GM08714 (cell line): ENCODE results near the gene ABR.
"Not testable (repeated sequence)": the region's sequence is repeated elsewhere in the genome, so short reads cannot be mapped to it uniquely, and the experiment has no call there.

ENCODE experiments used
- H3K4me3 ChIP-seq: fragments of 200-500 bp; sonication (Bioruptor generic); 2 replicates; pipeline ENCODE4 v1.5.1; 2014; ENCODE audit warnings: mild to moderate bottlenecking, low read length, inconsistent platforms
- ZNF274 ChIP-seq: IDR thresholded peaks from 2 replicates; pipeline ENCODE4 v1.6.1; 2012; ENCODE audit warnings: mild to moderate bottlenecking, low read depth, low read length

Gene ABR

GRCh38 chr17:1130191-1130590 is 49.6 kb downstream of the ABR start:
- H3K4me3 ChIP-seq = no peak overlapping the region

DNA sequence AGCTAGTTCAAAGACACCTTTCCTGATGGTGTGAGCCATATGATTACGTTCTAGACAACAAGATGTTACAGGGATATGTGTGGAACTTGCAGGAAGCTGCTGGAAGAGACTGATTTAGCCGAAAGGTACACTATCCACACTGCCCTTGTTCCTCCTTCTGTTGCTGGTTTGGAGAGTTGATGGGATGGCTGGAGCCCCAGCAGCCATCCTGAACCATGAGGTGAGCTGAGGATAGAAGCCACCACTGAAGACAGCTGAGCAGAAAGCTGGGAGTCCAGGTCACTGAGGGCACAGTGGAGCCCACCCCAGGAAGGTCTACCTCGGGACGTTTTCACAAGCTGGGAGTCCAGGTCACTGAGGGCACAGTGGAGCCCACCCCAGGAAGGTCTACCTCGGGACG is 51.3 kb downstream of the ABR start:
- H3K4me3 ChIP-seq = not testable (repeated sequence)

More at GRCh38 chr17:1130191-1130590, 49.6 kb downstream of the ABR start:
- no peak for TF ChIP-seq ZNF274

GRCh38 chr17:1126801-1127550 is 52.8 kb downstream of the ABR start:
- TF ChIP-seq ZNF274 = no peak
- no peak overlapping the region for H3K4me3 ChIP-seq

GRCh38 chr17:1126250-1126797 is 53.5 kb downstream of the ABR start:
- H3K4me3 ChIP-seq = no peak overlapping the region
- no peak for TF ChIP-seq ZNF274

DNA sequence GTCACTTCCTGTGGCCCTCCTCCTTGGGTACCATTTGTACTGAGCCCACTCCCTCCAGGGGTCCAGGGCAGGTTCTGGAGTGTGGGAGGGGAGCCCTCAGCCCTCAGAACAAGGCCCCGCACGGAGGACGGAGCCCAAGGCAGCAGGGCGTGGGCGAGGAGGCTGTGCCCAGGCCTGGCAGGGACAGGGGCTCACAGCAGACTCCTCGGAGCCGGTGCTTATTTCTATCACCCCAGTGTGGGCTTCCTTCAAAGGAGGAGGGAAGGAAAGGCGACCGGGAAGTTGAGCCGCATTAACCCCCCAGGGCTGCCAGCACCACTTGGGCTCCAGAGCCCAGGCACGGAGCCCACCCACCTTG is 54.0 kb downstream of the ABR start:
- TF ChIP-seq ZNF274 = no peak
- H3K4me3 ChIP-seq = no peak overlapping the region

GRCh38 chr17:1124896-1125787 is 54.6 kb downstream of the ABR start:
- TF ChIP-seq ZNF274 = no peak
- no peak overlapping the region for H3K4me3 ChIP-seq

GRCh38 chr17:1123921-1124715 is 55.7 kb downstream of the ABR start:
- H3K4me3 ChIP-seq = no peak overlapping the region
- TF ChIP-seq ZNF274 = no peak

GRCh38 chr17:1123393-1123831 is 56.4 kb downstream of the ABR start:
- no peak overlapping the region for H3K4me3 ChIP-seq
- TF ChIP-seq ZNF274 = no peak

- H3K4me3 ChIP-seq = no peak overlapping the region
These were observed 57.0 kb downstream of the ABR start for GRCh38 chr17:1122533-1123392.

DNA sequence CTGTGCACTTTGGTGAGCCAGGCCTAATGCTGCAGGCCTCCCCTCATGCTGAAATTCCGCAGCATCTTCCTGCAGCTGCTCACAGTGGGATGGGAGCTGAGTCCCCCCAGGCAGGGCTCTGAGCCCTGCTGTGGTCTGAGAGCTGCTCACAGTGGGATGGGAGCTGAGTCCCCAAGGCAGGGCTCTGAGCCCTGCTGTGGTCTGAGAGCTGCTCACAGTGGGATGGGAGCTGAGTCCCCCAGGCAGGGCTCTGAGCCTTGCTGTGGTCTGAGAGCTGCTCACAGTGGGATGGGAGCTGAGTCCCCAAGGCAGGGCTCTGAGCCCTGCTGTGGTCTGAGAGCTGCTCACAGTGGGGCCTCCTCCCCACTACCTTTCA is 58.4 kb downstream of the ABR start:
- not testable (repeated sequence) for H3K4me3 ChIP-seq

More at GRCh38 chr17:1122533-1123392, 57.0 kb downstream of the ABR start:
- no peak for TF ChIP-seq ZNF274

DNA sequence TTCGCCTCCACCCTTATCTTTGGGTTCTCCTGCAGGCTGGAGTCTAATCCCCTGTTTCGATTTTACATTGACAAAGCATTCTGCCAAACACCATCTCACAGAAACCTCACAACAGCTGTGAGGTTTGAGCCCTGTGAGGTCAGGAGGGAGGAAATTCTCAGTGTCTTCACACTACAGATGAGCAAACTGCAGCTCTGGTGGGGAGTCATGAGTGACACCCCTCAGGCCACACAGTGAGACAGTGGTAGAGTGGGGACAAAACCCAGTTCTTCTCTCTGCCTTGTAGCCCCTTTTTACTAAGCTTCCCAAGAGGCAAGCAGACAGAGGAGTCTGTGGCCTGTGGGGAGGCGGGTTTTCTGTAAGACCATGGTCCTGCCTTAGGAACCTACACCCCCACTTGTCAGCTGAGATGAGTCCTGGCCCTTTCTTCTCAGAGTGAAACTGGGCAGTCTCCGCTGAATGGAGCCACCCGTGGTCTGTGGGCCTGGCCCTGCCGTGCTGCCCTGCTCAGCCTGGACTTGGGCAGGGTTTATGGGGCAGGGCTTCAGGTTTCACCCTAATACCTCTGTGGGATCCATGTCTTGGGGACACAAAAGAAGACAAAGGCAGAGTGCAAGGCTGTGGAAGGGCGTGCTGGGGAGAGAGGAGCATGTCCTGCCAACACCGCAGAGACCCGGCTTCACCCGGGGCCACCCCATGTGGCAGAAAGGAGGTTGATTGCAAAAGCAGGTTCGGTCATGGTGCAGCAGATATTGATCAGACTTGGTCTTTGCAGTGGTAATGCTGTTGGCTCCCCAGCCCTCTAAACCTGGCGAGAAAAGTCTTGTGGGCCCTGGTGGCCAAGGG is 59.0 kb downstream of the ABR start:
- no peak for TF ChIP-seq ZNF274
- H3K4me3 ChIP-seq = no peak overlapping the region

DNA sequence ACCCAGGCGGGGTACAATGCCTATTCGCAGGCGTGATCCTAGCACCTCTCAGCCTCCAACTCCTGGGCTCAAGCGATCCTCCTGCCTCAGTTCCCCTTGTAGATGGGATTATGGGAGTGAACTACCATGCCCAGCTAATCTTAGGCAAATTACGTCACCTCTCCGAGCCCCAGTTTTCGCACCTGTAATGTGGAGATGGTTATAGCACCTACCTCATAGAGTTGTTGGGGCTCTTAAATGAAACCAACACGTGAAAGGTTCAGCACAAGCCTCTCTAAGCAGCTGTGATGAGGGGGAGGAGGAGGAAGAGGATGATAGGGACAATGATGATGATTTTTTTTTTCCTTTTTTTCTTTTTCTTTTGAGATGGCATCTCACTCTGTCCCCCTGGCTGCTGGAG is 59.9 kb downstream of the ABR start:
- TF ChIP-seq ZNF274 = no peak
- H3K4me3 ChIP-seq = no peak overlapping the region
